Trophoblast cell (in vitro differentiated cells and primary cell): ENCODE results near the gene BRD3OS.

Experiments used
- DNase-seq, 2 donors: peaks; one replicate each; pipeline ENCODE4 v3.0.0-alpha.2; 2016
- H2AFZ ChIP-seq: 2 replicates; pipeline ENCODE4 v1.6.1; 2013; ENCODE audit warnings: low read length, moderate library complexity, mild to moderate bottlenecking; ENCODE audit not compliant: insufficient read depth, poor library complexity
- H2AK5ac ChIP-seq: 2 replicates; pipeline ENCODE4 v1.6.1; 2013; ENCODE audit warnings: mild to moderate bottlenecking, low read length
- H2BK120ac ChIP-seq: 2 replicates; pipeline ENCODE4 v1.6.1; 2013; ENCODE audit warnings: low read length, mild to moderate bottlenecking, moderate library complexity; ENCODE audit not compliant: insufficient read depth, poor library complexity
- H2BK12ac ChIP-seq: 2 replicates; pipeline ENCODE4 v1.6.1; 2013; ENCODE audit warnings: mild to moderate bottlenecking, low read length, moderate library complexity
- H2BK5ac ChIP-seq: 2 replicates; pipeline ENCODE4 v1.6.1; 2013; ENCODE audit warnings: low read length, low read depth, moderate library complexity, mild to moderate bottlenecking; ENCODE audit not compliant: poor library complexity
- H3K14ac ChIP-seq: 2 replicates; pipeline ENCODE4 v1.6.1; 2013; ENCODE audit warnings: mild to moderate bottlenecking, low read length
- H3K18ac ChIP-seq: 2 replicates; pipeline ENCODE4 v1.6.1; 2013; ENCODE audit warnings: mild to moderate bottlenecking, low read length
- H3K23ac ChIP-seq: 2 replicates; pipeline ENCODE4 v1.6.1; 2013; ENCODE audit warnings: low read length
- H3K27ac ChIP-seq: 2 replicates; pipeline ENCODE4 v1.5.1; 2013; ENCODE audit warnings: low read depth, mild to moderate bottlenecking, inconsistent platforms, low read length, moderate library complexity
- H3K27me3 ChIP-seq: 2 replicates; pipeline ENCODE4 v1.6.1; 2013; ENCODE audit warnings: inconsistent platforms, mild to moderate bottlenecking, low read length, moderate library complexity; ENCODE audit not compliant: insufficient read depth
- H3K36me3 ChIP-seq, 2 experiments: 1 replicate in 1 of 2; 2 replicates in 1 of 2; pipeline ENCODE4 v1.6.1; 2013; ENCODE audit warnings: low read length in 2 of 2, mild to moderate bottlenecking in 2 of 2, moderate library complexity in 1 of 2; ENCODE audit not compliant: insufficient read depth in 2 of 2, control insufficient read depth in 1 of 2
- H3K4ac ChIP-seq: 2 replicates; pipeline ENCODE4 v1.6.1; 2013; ENCODE audit warnings: low read depth, mild to moderate bottlenecking, low read length, moderate library complexity
- H3K4me1 ChIP-seq, 2 experiments: 1 replicate in 1 of 2; 2 replicates in 1 of 2; pipeline ENCODE4 v1.6.1; 2013; ENCODE audit warnings: low read length in 2 of 2, mild to moderate bottlenecking in 2 of 2, moderate library complexity in 1 of 2; ENCODE audit not compliant: insufficient read depth in 2 of 2, control insufficient read depth in 1 of 2
- H3K4me2 ChIP-seq: 2 replicates; pipeline ENCODE4 v1.6.1; 2013; ENCODE audit warnings: inconsistent platforms, mild to moderate bottlenecking, low read length, moderate library complexity
- H3K4me3 ChIP-seq: 2 replicates; pipeline ENCODE4 v1.5.1; 2013; ENCODE audit warnings: mild to moderate bottlenecking, low read depth, low read length, inconsistent platforms
- H3K79me1 ChIP-seq: one replicate; pipeline ENCODE4 v1.6.1; 2013; ENCODE audit warnings: low read length
- H3K79me2 ChIP-seq: 2 replicates; pipeline ENCODE4 v1.6.1; 2013; ENCODE audit warnings: low read length, mild to moderate bottlenecking; ENCODE audit not compliant: control insufficient read depth, insufficient read depth, poor library complexity
- H3K9ac ChIP-seq: 2 replicates; pipeline ENCODE4 v1.6.1; 2013; ENCODE audit warnings: mild to moderate bottlenecking, low read length
- H3K9me3 ChIP-seq: 2 replicates; pipeline ENCODE4 v1.6.1; 2013; ENCODE audit warnings: low read depth, mild to moderate bottlenecking, control low read depth, inconsistent platforms, low read length; ENCODE audit not compliant: insufficient read depth
- H4K12ac ChIP-seq: 2 replicates; pipeline ENCODE4 v1.6.1; 2013; ENCODE audit warnings: low read depth, mild to moderate bottlenecking, low read length, moderate library complexity
- H4K8ac ChIP-seq: 2 replicates; pipeline ENCODE4 v1.6.1; 2013; ENCODE audit warnings: low read depth, mild to moderate bottlenecking, low read length, moderate library complexity
- H4K91ac ChIP-seq: one replicate; pipeline ENCODE4 v1.6.1; 2013; ENCODE audit warnings: low read depth, mild to moderate bottlenecking, low read length, moderate library complexity
- WGBS: extraction: QIAGEN DNeasy Blood & Tissue Kit; methylation state at CpG from one replicate; pipeline ENCODE4 v1.1.7; 2013; ENCODE audit warnings: missing lambda C conversion rate; ENCODE audit not compliant: insufficient read length, insufficient coverage; ENCODE audit errors: extremely low coverage; 5-methylcytosine and 5-hydroxymethylcytosine counted together

BRD3OS gene

GRCh38 chr9:134035041-134036039, 10.1 kb downstream of the BRD3OS start:
- Histone ChIP-seq H3K4me2 (no peak overlapping the region), H3K4me1 (no peaks in the 10 kb centered on the region), H4K91ac (no peak overlapping the region), H3K27ac (no peak overlapping the region), H4K8ac (no peak overlapping the region), H2BK120ac (no peak overlapping the region), H3K9ac (no peak overlapping the region), H3K79me2 (no peaks in the 10 kb centered on the region), H3K36me3 (peaks cover 61 to 64% of the 10 kb centered on the region in 2 experiments), H3K9me3 (peaks cover 2% of the 10 kb centered on the region), H2BK5ac (no peak overlapping the region), H3K27me3 (no peaks in the 10 kb centered on the region), H2AFZ (no peak overlapping the region), H3K4me3 (no peak overlapping the region), H2AK5ac (no peak overlapping the region), H4K12ac (no peak overlapping the region), H2BK12ac (no peak overlapping the region), H3K4ac (no peak overlapping the region), H3K18ac (no peak overlapping the region), H3K23ac (no peak overlapping the region), H3K14ac (no peak overlapping the region), H3K79me1 (no peaks in the 10 kb centered on the region)
- no peak for DNase-seq
- WGBS: no CpG with 5 or more reads among the region's 28 CpGs

- Histone ChIP-seq H3K36me3 (peaks cover 61 to 66% of the 10 kb centered on the region in 2 experiments), H3K23ac (no peak overlapping the region)
- no CpG with 5 or more reads among the region's 16 CpGs for WGBS
These were observed 10.8 kb downstream of the BRD3OS start for GRCh38 chr9:134036130-134036529.

GRCh38 chr9:134037641-134038040, 12.4 kb downstream of the BRD3OS start:
- H3K4ac ChIP-seq: no peak overlapping the region
- H3K9ac ChIP-seq: no peak overlapping the region
- no peaks in the 10 kb centered on the region for H3K4me1 ChIP-seq
- H2AK5ac ChIP-seq: no peak overlapping the region
- H3K9me3 ChIP-seq: peaks cover 2% of the 10 kb centered on the region
- no peaks in the 10 kb centered on the region for H3K79me1 ChIP-seq
- no peak for DNase-seq
- no CpG with 5 or more reads among the region's 2 CpGs for WGBS
- H2AFZ ChIP-seq: no peak overlapping the region
- H3K27me3 ChIP-seq: no peaks in the 10 kb centered on the region
- H3K18ac ChIP-seq: no peak overlapping the region
- no peaks in the 10 kb centered on the region for H3K79me2 ChIP-seq
- H3K27ac ChIP-seq: no peak overlapping the region
- H4K91ac ChIP-seq: no peak overlapping the region
- H3K23ac ChIP-seq: no peak overlapping the region
- no peak overlapping the region for H4K12ac ChIP-seq
- H3K4me2 ChIP-seq: no peak overlapping the region
- no peak overlapping the region for H3K14ac ChIP-seq
- H2BK120ac ChIP-seq: no peak overlapping the region
- no peak overlapping the region for H2BK12ac ChIP-seq
- H4K8ac ChIP-seq: no peak overlapping the region
- H3K4me3 ChIP-seq: no peak overlapping the region
- no peak overlapping the region for H2BK5ac ChIP-seq
- H3K36me3 ChIP-seq: peaks cover 64 to 70% of the 10 kb centered on the region in 2 experiments

More at GRCh38 chr9:134036130-134036529, 10.8 kb downstream of the BRD3OS start:
- Histone ChIP-seq H4K91ac (no peak overlapping the region), H2BK120ac (no peak overlapping the region), H2BK12ac (no peak overlapping the region), H3K18ac (no peak overlapping the region), H2AFZ (no peak overlapping the region), H3K9me3 (peaks cover 2% of the 10 kb centered on the region), H3K4me3 (no peak overlapping the region), H2AK5ac (no peak overlapping the region), H4K8ac (no peak overlapping the region), H3K4ac (no peak overlapping the region), H3K27ac (no peak overlapping the region), H4K12ac (no peak overlapping the region), H3K4me1 (no peaks in the 10 kb centered on the region), H3K9ac (no peak overlapping the region), H3K27me3 (no peaks in the 10 kb centered on the region), H3K14ac (no peak overlapping the region), H2BK5ac (no peak overlapping the region), H3K79me1 (no peaks in the 10 kb centered on the region), H3K79me2 (no peaks in the 10 kb centered on the region), H3K4me2 (no peak overlapping the region)
- DNase-seq: no peak

- no peak overlapping the region for H3K4ac ChIP-seq
These were observed 14.3 kb downstream of the BRD3OS start for GRCh38 chr9:134039386-134040175.

More at GRCh38 chr9:134039386-134040175, 14.3 kb downstream of the BRD3OS start:
- Histone ChIP-seq H3K79me2 (no peaks in the 10 kb centered on the region), H4K91ac (no peak overlapping the region), H3K14ac (no peak overlapping the region), H4K12ac (no peak overlapping the region), H3K9me3 (peaks cover 2% of the 10 kb centered on the region), H2BK5ac (no peak overlapping the region), H3K4me3 (no peak overlapping the region), H2BK120ac (no peak overlapping the region), H3K4me1 (no peaks in the 10 kb centered on the region), H3K36me3 (peaks cover 57 to 60% of the 10 kb centered on the region in 2 experiments), H4K8ac (no peak overlapping the region), H2AK5ac (no peak overlapping the region), H2BK12ac (no peak overlapping the region), H3K27ac (no peak overlapping the region), H3K79me1 (no peaks in the 10 kb centered on the region), H3K23ac (no peak overlapping the region), H3K18ac (no peak overlapping the region), H3K27me3 (no peaks in the 10 kb centered on the region), H3K4me2 (no peak overlapping the region), H2AFZ (no peak overlapping the region), H3K9ac (no peak overlapping the region)
- WGBS: no CpG with 5 or more reads among the region's 20 CpGs
- DNase-seq: no peak
